Breast epithelium (tissue), 3 donors: ENCODE data around the gene DTNB.

Source experiments
- POLR2A ChIP-seq: fragments of 450-650 bp; IDR thresholded peaks from one replicate; pipeline ENCODE4 v1.6.1; 2016; ENCODE audit warnings: antibody characterized with exemption, mild to moderate bottlenecking, moderate library complexity
- TF ChIP-seq, protein P1 (sequence below), 3 donors: fragments of 450-650 bp; IDR thresholded peaks; one replicate each; pipeline ENCODE4 v1.5.1; 2016 to 2017; ENCODE audit warnings: antibody characterized with exemption in 3 of 3, mild to moderate bottlenecking in 3 of 3, moderate library complexity in 3 of 3

DNA sequence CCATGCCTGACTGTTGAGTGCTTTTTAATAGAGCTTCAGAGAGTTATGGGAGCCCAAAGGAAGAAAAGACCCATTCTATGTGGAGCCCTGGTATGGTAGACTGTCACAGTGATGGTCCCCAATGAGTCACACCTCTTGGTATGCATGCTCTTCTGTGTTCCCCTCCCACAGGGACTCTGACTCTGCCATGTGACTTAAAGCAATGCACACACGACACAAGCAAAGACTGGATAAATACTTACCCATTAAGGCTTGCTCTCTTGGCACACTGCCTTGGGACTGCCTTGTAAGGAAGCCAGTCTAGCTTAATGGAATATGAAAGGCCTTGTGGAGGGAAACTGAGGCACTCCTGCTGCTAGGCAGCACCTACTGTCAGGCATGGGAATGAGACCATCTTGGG, 16.7 kb upstream of the DTNB start:
- TF ChIP-seq, protein P1, sequence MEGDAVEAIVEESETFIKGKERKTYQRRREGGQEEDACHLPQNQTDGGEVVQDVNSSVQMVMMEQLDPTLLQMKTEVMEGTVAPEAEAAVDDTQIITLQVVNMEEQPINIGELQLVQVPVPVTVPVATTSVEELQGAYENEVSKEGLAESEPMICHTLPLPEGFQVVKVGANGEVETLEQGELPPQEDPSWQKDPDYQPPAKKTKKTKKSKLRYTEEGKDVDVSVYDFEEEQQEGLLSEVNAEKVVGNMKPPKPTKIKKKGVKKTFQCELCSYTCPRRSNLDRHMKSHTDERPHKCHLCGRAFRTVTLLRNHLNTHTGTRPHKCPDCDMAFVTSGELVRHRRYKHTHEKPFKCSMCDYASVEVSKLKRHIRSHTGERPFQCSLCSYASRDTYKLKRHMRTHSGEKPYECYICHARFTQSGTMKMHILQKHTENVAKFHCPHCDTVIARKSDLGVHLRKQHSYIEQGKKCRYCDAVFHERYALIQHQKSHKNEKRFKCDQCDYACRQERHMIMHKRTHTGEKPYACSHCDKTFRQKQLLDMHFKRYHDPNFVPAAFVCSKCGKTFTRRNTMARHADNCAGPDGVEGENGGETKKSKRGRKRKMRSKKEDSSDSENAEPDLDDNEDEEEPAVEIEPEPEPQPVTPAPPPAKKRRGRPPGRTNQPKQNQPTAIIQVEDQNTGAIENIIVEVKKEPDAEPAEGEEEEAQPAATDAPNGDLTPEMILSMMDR (IDR thresholded peaks at IDR 0.05) = no peak
- no peak for TF ChIP-seq POLR2A
